NCI-H1417 (cell line): ENCODE data around the gene SLC25A1.
A peak's percentile ranks its signal among the peaks of the same experiment; 100 is the strongest.

ENCODE experiments used
- DNase-seq, 3 experiments: peaks; one replicate each; lab custom pipeline; 2025; lab: John Stamatoyannopoulos, UW

Gene SLC25A1

GRCh38 chr22:19178657-19179496 lies at the start of gene SLC25A1:
TSS of gene SLC25A1 (minus strand) at chr22:19178736. CDS start at chr22:19178673, 63 bp downstream.
- peak; percentile 73 to 87 (median 78) for DNase-seq

GRCh38 chr22:19228179-19228578 lies 49.6 kb upstream of the SLC25A1 start:
- no peak for DNase-seq

GRCh38 chr22:19226428-19226827 lies 47.9 kb upstream of the SLC25A1 start:
- DNase-seq = no peak

- DNase-seq = no peak
Observed at GRCh38 chr22:19225560-19225959, 47.0 kb upstream of the SLC25A1 start.

GRCh38 chr22:19224985-19225384 lies 46.4 kb upstream of the SLC25A1 start:
- no peak for DNase-seq

GRCh38 chr22:19224557-19224956 lies 46.0 kb upstream of the SLC25A1 start:
- no peak for DNase-seq

GRCh38 chr22:19223617-19224016 lies 45.1 kb upstream of the SLC25A1 start:
- peak in 1 of 3 experiments; percentile 2 for DNase-seq

- DNase-seq = no peak
Observed at GRCh38 chr22:19223110-19223509, 44.6 kb upstream of the SLC25A1 start.

GRCh38 chr22:19222242-19223005 lies 43.9 kb upstream of the SLC25A1 start:
- DNase-seq = no peak

GRCh38 chr22:19220867-19221266 lies 42.3 kb upstream of the SLC25A1 start:
- DNase-seq = no peak

GRCh38 chr22:19218541-19219233 lies 40.2 kb upstream of the SLC25A1 start:
- DNase-seq = no peak

GRCh38 chr22:19216579-19216978 lies 38.0 kb upstream of the SLC25A1 start:
- DNase-seq = no peak

- DNase-seq = no peak
Observed at GRCh38 chr22:19215360-19215759, 36.8 kb upstream of the SLC25A1 start.

GRCh38 chr22:19214078-19214473 lies 35.5 kb upstream of the SLC25A1 start:
- DNase-seq = no peak

- DNase-seq = no peak
Observed at GRCh38 chr22:19213442-19214077, 35.0 kb upstream of the SLC25A1 start.

GRCh38 chr22:19213001-19213400 lies 34.5 kb upstream of the SLC25A1 start:
- DNase-seq = no peak

- DNase-seq = no peak
Observed at GRCh38 chr22:19212302-19212870, 33.9 kb upstream of the SLC25A1 start.

- no peak for DNase-seq
Observed at GRCh38 chr22:19210188-19210587, 31.7 kb upstream of the SLC25A1 start.

GRCh38 chr22:19208287-19208847 lies 29.8 kb upstream of the SLC25A1 start:
- DNase-seq = no peak

GRCh38 chr22:19207884-19208283 lies 29.3 kb upstream of the SLC25A1 start:
- DNase-seq = no peak

- no peak for DNase-seq
Observed at GRCh38 chr22:19207401-19207808, 28.9 kb upstream of the SLC25A1 start.
